Activated CD4-positive, alpha-beta T cell treated with anti-CD3 and anti-CD28 coated beads, Interleukin-2, amount 50 U/mL, for 1 hour (primary cell): Measurements from ENCODE around the gene F12.
"Not testable (repeated sequence)": the region's sequence is repeated elsewhere in the genome, so short reads cannot be mapped to it uniquely, and the experiment has no call there.

ENCODE experiments used
- DNase-seq: peaks from one replicate; pipeline ENCODE4 v3.0.0-alpha.2; 2020

The F12 gene

DNA sequence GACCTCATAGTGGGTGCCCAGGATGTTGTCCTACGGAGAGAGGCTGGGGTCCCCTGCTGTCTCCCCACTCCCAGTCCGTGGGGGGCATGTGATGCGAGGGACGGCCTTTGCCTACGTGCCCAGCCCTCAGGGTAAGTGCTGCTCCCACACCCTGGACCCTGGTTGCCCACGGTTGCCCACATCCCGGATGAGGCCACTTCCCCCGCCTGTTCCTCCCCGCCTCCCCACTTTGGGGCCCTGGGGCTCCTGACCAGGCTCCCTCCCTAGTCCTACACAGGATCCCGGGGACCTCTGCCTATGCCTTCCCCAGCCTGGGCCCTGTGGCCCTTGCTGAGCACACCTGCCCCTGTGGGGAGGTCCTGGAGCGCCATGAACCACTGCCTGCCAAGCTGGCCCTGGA lies 23.6 kb downstream of the F12 start:
- no peak for DNase-seq

DNA sequence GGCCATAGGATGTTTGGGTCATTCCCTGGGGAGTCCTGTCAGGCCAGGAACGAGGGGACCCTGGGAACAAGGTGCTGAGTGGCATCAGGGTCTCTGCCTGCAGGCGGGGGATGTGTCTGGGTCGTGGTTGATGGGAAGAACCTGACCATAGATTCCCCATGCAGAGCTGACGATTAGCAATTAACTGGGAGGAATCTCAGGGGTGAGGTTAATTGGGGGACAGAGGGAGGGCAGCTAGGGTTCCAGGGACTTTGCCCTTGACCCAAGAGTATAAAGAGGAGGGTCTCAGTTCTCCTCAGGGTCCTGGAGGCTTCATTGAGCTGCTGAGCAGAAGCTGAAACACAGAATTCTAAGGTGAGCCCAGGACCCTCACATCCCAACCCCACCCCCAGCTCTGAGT lies 25.2 kb downstream of the F12 start, which contains the start of gene SLC34A1:
Gene SLC34A1 (plus strand): TSS at position 301 of the 400 bp plus-strand sequence. CDS start 1,308 bp downstream, outside the sequence.
- no peak for DNase-seq

DNA sequence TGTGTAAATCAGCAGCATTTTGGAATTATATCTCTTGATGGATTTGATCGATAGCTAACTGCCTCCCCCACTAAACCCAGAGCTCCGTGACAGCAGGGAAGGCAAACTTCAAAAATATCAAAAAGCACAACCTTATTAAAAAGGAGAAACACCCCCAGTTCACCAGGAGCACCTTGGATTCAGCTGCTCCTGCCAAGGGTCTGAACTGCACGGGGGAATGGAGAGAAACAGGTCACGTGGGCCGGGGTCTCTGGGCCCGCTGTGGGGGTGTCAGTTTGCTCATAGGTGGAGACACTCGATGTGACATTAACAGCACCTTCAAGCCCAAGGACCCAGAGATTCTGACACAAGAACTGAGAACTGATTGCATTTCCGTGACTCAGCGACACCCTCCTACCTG lies 26.2 kb downstream of the F12 start:
- DNase-seq = no peak

DNA sequence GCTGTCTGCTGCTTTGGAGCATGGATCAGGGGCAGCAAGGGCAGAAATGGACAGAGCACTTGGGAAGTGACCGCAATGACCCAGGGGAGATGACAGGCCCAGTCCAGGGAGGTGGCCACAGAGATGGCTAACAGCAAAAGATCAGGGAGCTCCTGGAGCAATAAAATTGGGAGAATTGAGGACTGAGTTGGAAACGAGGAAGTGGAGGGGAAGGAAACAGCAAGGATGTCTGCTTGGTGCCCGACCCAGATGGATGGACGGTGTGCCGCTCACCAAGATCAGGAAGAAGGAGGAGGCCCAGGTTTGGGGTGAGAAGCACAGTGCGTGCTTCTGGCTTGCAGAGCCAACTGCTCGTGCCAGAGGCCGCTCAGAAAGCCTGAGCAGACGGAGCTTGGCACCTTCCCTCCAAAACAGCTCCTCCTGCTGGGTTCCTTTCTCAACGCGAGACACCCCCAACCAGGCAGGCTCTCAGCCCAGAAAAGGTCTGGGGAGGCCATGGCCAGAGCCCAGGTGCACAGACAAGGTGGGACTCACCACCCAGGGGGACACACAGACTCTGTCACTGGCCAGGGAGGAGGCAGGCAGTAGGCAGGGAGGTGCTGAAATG lies 26.8 kb downstream of the F12 start:
- no peak for DNase-seq

DNA sequence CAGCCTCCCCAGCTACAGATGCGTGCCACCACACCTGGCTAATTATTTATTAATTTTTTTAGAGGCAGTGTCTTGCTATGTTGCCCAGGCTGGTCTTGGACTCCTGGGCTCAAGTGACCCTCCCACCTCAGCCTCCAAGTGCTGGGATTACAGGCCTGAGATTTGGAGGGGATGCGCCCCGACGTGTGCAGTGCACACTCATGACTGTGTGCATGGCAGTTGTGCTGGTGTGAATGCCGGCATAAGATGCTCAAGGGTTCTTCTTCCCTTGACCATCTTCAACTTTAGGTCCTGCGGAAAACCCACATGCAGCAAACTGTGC lies 28.6 kb downstream of the F12 start:
- no peak for DNase-seq

DNA sequence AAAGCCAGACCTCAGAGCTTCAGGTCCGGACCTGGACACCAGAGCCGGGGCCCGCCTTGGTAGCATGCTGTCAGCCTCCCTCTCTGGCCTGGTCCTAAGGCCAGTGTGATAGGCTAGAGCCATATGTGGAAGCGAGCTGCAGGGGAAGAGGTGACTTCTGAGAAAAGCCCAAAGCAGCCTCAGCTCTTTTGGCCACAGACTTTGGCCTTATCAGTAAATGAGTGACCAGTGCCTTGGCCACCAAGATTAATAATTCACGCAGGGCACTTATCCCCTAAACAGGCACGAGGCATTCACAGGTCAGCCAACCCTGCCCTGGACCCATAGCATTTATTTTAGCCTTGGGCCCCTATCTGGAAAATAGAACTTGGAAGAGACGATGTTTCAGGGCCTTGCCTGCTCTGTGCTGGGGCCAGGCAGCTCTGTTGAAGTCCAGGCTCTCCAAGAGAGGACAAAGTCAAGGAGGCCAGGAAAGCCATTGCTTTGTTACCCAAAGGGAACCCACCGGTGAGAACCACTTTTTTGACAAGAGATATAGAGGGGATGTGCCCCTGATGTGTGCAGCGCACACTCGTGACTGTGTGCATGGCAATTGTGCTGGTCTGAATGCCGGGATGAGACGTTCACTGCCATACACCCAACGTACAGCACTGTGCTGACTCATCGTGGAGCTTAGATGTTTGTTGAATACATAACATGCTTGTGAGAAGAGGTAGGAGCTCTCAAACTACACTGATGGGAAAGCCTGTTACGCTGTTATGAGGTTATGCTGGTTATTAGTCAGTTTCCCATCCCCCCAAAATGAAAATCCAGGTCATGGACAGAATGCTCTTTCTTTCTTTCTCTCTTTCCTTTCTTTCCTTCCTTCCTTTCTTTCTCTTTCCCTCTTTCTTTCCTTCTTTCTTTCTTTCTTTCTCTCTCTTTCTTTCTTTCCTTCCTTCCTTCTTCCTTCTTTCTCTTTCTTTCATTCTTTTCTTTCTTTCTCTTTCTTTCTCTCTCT lies 30.2 kb downstream of the F12 start:
- DNase-seq = no peak

DNA sequence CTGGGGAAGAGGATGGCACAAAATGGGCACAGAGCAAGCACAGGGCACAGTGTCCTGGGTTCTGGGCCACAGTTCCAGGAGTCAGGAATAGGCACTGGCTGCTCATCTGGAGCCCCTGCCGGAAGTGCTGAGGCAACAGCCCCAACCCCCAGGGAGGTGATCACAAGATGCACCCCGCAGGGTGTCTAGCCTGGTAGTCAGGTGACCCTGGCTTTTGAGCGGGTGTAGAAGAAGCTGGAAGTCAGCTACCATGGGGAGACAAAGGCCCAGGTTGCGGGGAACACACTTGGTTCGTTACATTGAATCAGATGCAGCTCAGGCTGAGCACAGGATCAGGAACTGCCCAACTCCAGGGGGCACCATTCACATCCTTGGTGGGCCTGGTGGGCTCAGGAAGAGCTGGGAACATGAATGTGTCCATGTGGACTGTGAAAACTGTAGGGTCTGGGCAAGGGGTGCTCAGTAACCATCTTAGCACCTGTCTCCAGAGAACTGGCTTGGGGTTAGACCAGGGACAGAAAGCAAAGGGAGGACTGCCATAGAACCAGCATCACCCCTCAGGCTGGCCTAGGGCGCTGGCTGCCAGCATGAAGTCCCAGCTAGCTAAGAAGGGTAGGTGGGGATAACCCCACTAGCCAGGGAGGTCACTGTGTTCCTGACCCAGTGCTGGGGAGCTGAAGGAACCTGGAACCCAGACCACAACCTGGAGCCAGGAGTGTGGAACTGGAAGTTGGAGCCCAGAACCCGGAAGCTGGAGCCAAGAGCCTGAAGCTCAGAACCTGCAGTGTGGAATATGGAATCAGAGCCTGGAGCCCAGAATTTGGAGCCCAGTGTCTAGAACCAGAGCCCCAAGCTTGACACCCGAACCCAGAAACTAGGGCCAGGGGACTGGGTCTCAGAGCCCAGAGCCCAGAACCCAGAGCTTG lies 31.2 kb downstream of the F12 start:
- no peak for DNase-seq

DNA sequence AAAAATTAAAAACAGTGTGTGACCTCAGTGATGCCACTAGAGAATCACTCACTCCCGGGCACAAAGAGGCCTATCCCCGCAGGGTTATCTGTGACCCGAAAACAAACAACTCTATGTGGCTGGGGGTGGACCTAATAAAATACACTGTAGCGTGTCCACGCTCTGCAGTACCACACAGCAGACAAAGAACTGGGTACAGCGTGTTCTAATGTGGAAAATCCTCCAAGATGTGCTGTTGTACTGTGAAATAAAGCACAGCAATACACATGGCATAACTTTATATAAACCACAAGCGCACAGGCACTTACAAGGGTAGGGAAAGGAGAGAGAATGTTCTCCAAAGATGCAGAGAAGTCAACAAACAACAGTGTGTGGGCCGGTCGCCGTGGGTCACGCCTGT lies 33.3 kb downstream of the F12 start:
- DNase-seq = no peak

DNA sequence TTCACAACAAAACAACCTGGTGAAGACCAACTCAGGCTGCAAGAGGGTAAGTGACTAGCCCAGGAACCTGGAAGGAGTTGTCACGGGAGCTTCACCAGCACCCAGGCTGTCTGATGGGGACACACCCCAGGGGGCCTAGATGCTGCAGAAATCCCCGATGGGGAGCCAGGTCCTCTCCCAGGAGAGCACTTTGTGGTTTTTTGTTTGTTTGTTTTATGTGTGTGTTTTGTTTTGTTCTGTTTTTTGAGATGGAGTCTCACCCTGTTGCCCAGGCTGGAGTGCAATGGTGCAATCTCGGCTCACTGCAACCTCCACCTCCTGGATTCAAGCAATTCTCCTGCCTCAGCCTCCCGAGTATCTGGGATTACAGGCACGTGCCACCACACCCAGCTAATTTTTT lies 33.8 kb downstream of the F12 start:
- not testable (repeated sequence) for DNase-seq

DNA sequence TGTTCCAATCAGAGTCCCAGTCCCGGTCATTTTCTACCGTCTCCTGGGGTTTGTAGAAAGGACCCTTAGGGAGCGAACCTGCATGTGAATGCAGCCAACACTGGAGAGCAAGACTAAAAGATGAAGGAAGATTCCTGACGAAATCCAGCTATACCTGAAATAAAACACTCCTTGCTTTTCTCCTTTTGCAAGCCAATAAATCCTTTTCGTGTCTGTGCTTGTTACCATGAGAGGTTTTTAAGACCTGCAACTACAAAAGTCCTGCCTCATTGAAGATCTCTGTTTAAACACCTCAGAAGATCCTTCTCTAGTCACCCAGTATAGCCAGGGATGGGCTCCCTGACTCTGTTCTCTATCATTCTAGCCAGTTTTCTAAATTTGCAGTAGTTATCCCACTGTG lies 35.2 kb downstream of the F12 start:
- no peak for DNase-seq

DNA sequence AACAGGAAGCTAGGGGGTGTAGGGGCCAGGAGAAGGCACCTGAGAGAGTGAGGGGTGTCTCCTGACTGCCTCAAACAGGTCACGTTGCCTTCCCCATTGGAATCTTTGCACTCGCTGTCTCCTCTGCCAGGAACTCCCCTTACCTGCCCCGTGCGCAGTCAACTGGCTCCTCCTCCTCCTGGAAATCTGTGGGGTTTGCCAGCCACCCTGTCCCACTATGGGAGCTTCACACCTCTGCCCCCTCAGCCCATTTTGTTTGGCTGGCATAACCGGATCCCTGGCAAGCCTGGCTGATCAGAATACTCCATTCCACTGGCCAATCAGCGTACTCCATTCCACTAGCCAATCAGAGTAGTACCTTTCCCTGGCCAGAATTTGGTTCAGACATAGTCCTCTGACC lies 35.6 kb downstream of the F12 start:
- DNase-seq = no peak

DNA sequence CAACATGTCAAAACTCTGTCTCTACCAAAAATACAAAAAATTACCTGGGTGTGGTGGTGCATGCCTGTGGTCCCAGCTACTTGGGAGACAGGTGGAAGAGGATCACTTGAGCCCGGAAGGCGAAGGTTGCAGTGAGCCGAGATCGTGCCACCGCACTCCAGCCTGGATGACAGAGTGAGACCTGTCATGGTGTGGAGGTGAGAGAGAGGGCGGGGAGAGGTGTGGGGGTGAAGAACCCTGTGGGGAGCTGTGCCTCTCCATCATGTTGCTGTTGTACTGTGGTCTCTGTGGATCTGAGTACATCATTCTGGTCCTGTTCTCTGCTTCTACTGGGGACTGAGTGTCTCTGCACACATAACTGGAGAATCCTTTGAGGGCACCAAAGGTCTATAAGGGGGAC lies 36.5 kb downstream of the F12 start:
- no peak for DNase-seq

DNA sequence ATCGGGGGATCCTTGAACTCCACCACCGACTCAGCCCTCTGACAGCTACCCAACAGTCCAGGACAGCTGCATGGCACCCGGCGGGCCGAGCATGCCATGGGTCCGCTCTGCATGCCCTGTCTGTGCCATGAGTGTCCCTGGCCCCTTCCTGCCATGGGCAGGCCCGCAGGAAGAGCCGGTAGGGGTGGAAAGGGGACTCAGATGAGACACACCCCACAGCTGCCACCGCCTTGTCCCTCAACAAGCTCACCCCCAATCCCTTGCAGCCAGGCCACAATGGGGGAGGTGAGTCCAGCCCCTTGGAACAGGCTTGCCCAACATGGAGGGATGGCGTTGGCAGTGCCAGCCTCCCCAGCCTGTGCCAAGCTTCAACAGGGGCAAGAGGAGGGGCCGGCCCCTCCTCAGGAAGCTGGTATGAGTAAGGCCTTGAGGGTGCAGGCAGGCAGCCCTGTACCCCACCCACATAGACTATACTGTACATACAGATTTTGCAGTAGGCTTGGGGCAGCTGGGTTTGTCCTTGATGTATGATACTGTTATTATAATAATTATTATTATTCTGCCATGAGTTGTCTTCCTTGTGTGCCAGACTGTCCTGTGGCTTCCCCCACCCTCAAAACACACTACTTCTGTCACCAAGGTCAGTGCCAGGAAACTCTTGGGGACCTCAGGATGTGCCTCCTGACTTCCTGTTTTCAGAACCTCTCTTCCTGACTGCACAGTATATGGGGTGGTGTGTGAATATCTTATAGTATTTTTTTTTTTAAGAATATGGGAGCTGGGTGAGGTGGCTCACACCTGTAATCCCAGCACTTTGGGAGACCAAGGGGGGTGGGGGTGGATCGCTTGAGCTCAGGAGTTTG lies 37.1 kb downstream of the F12 start:
- DNase-seq = peak; percentile 32

DNA sequence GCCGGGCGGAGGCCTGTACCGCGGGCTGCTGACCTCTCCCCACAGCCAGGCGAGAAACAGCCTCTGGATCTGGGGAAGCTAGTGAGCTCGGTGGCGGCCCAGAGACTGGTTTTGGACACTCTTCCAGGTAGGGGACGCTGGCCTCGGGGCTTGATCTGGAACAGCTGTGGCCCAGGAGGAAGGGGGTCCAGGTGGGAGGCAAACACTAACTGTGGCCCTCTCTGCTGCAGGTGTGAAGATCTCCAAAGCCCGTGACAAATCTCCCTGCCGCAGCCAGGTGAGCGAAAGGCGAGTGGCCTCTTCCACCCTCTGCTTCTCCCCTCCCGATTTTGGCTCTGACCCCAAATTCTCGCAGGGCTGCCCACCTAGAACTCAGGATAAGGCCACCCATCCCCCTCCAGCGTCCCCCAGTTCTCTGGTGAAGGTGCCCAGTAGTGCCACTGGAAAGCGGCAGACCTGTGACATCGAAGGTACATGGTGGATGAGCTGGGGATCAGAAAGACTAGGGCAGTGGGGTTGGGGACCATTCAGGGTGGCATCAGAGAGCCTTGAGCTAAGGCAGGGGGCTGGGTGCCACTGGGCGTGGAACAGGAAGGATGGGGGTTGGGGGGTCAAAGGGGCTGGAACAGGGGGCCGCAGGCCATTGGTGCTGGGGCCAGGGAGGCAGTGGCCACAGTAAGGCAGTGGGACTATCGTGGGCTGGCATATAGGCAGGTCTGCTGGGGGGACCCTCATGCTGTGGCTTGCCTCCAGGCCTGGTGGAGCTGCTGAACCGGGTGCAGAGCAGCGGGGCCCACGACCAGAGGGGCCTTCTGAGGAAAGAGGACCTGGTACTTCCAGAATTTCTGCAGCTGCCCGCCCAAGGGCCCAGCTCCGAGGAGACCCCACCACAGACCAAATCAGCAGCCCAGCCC lies 38.0 kb downstream of the F12 start:
- DNase-seq = no peak

DNA sequence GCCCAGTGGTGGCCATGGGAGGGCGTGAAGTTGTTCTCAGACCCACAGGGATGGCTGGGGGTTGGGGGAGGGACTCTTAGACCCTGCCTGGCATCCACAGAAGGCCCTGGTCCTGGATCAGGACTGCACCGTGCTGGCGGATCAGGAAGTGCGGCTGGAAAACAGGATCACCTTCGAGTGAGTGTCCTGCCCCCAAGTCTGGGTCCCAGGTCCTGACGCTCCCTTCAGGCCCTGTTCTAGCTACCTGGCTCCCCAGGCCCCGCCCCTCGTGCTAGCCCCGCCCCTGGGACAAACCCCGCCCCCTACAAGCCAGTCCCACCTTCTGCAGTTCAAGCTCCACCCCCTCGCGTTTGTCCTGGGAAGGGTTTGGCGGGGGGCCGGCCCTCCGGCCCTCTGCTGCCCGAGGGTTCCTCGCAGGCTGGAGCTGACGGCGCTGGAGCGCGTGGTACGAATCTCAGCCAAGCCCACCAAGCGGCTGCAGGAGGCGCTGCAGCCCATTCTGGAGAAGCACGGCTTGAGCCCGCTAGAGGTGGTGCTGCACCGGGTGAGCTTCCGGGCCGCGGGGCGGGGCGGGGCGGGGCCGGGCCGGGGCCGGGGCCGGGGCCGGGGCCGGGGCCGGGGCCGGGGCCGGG lies 38.8 kb downstream of the F12 start:
- DNase-seq = peak; percentile 51

DNA sequence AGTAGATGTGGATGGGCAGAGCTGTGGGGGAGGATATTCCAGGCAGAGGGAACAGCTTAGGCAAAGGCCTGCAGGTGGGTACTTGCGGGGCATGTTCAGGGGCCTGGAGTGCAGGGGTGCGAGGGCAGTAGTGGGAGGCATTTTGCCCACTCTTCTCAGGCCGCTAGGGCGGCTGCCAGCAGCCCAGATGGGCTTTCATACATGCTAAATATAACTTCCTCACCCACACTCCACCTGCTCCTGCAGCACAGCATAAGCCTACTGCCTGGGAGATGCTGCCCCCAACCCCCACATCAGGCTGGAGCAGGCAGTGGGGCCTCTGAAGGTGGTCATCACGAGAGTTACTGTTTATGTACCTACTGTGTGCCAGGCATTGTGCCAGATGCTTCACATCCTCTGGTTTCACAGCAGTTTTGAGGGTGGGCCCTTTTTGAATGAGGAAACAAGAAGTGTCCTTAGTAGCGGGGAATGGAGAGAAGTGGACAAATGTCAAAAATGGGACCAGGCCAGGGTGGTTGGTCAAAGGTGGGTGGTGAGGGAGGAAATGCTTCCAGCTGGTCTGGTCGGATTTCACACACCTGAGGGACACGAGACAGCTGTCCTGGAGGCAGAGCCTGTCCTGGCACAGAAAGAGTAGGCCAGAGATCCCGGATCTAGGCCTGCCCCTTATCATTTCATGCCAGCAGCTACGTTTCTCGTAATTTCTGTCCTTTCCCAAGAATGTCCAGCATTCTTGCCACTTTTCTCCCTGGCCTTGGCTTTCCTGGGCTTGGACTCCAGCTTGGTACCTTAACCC lies 39.5 kb downstream of the F12 start:
- no peak for DNase-seq

DNA sequence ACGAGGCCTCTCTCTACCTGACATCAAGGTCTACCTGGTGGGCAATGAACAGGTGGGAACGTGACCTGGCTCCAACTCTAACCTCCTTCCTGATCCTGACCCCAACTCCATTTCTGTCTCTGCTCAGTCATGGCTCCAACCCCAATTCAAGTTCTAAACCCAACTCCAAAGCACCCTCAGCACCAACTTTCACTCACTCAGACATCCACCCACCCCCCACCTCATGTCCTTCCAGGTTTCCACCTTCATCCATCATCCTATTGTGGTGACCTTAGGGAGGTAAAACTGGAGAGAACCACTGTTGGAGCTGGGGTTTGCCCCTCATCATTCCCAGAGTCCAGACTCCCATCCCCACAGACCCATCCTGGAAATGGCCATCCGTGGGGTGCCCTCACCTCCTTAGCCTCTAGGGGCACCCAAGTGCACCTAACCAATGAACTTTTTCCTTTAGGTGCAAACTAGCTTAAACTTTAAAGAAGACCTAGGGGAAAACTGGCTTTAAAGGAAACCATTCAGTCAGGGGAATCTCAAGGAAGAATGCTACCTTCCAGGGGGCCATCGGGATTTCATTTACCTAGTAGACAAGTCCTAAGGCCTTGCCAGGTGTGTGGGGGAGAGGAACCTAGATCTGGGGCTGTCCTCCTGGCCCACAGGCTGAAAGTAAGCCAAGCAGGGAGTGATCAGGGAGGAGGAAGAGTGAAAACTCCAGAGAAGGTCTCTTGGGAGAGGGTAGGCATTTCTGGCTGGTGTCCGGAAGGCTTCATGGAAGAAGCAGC lies 40.3 kb downstream of the F12 start:
- DNase-seq = peak; percentile 39

DNA sequence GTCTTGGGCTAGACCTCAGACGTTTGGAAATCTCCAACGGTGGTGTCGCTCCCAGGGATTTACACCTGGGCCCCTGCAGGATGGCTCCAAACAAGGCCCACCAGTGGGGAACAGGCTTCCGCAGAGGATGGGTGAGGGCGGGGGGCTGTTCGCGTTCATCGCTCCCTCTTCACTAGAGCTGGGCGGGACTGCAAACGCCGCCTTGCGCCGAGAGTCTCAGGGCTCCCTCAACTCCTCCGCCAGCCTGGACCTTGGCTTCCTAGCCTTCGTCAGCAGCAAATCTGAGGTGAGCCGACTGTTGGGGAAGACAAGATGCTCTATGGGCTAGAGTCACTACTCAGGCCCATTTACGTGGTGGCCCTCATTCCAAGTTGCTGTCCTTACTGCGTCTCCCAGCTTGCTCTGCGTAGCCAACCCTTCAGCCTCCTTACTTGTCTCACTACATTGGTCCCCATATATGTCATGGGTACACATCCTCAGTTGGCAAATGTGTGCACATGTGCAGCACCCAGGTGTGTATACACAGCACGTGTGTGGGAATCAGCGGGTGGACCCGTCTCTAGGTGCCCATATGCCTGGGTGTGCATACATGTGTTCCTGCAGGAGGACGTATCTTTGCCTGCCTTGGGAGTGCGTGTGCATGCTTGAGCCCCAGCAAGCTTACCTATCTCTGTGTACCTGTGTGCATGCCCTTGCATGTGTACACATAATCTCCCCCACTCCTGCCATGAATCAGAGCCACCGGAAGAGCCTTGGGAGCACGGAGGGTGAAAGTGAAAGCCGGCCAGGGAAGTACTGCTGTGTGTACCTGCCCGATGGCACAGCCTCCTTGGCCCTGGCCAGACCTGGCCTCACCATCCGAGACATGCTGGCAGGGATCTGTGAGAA lies 41.1 kb downstream of the F12 start:
- DNase-seq = no peak
